ENCODE results near the gene C4B.
"Not testable (repeated sequence)": the region's sequence is repeated elsewhere in the genome, so short reads cannot be mapped to it uniquely, and the experiment has no call there.

Gene C4B

GRCh38 chr6:31977816-31978431 is 36.7 kb upstream of the C4B start:
- H3K27ac ChIP-seq, result no peak overlapping the region
- no peak overlapping the region for H3K4me2 ChIP-seq
- no peaks in the 10 kb centered on the region; the same call in 1 of the 2 replicates for H3K79me2 ChIP-seq (ENCODE audit: insufficient read depth, low read depth)
- no peak for TF ChIP-seq CTCF (conservative IDR thresholded peaks at IDR 0.05; ENCODE audit: low read depth, low read length)
- H3K9ac ChIP-seq, result no peak overlapping the region
- peaks cover 7% of the 10 kb centered on the region for H3K4me1 ChIP-seq (ENCODE audit: low read depth, poor library complexity, severe bottlenecking)
- H3K36me3 ChIP-seq (ENCODE audit: insufficient read depth), result no peaks in the 10 kb centered on the region
- no peak overlapping the region for H3K4me3 ChIP-seq (IDR thresholded peaks at IDR 0.05; ENCODE audit: insufficient read depth, low read depth, low read length)
- H3K27me3 ChIP-seq (ENCODE audit: insufficient read depth, low read depth), result no peaks in the 10 kb centered on the region
- H4K20me1 ChIP-seq (ENCODE audit: insufficient read depth), result no peaks in the 10 kb centered on the region
- no peak overlapping the region for H2AFZ ChIP-seq (ENCODE audit: low read depth)

- H3K36me3 ChIP-seq (ENCODE audit: insufficient read depth), result no peaks in the 10 kb centered on the region
- no peak overlapping the region for H2AFZ ChIP-seq (ENCODE audit: low read depth)
- no peaks in the 10 kb centered on the region for H3K79me2 ChIP-seq (ENCODE audit: insufficient read depth, low read depth)
- H3K4me2 ChIP-seq, result no peak overlapping the region
- no peak overlapping the region for H3K4me3 ChIP-seq (IDR thresholded peaks at IDR 0.05; ENCODE audit: insufficient read depth, low read depth, low read length)
- no peaks in the 10 kb centered on the region for H3K27me3 ChIP-seq (ENCODE audit: insufficient read depth, low read depth)
- no peaks in the 10 kb centered on the region for H3K4me1 ChIP-seq (ENCODE audit: low read depth, poor library complexity, severe bottlenecking)
- no peaks in the 10 kb centered on the region for H4K20me1 ChIP-seq (ENCODE audit: insufficient read depth)
- H3K9ac ChIP-seq, result no peak overlapping the region
- H3K27ac ChIP-seq, result no peak overlapping the region
- TF ChIP-seq CTCF (conservative IDR thresholded peaks at IDR 0.05; ENCODE audit: low read depth, low read length), result no peak
Observed at GRCh38 chr6:31978831-31979230, 35.8 kb upstream of the C4B start.

GRCh38 chr6:31979238-31979898 is 35.2 kb upstream of the C4B start:
- Histone ChIP-seq H3K4me3 (IDR thresholded peaks at IDR 0.05; ENCODE audit: insufficient read depth, low read depth, low read length) (no peak overlapping the region), H3K4me1 (ENCODE audit: low read depth, poor library complexity, severe bottlenecking) (no peaks in the 10 kb centered on the region), H3K4me2 (no peak overlapping the region), H3K36me3 (ENCODE audit: insufficient read depth) (no peaks in the 10 kb centered on the region), H3K27me3 (ENCODE audit: insufficient read depth, low read depth) (no peaks in the 10 kb centered on the region), H3K9ac (no peak overlapping the region), H3K27ac (no peak overlapping the region), H4K20me1 (ENCODE audit: insufficient read depth) (no peaks in the 10 kb centered on the region), H2AFZ (ENCODE audit: low read depth) (no peak overlapping the region), H3K79me2 (ENCODE audit: insufficient read depth, low read depth) (no peaks in the 10 kb centered on the region)
- TF ChIP-seq CTCF (conservative IDR thresholded peaks at IDR 0.05; ENCODE audit: low read depth, low read length), result no peak

- not testable (repeated sequence) for H3K4me3 ChIP-seq (IDR thresholded peaks at IDR 0.05; ENCODE audit: insufficient read depth, low read depth, low read length); H3K79me2 ChIP-seq (ENCODE audit: insufficient read depth, low read depth); H3K9ac ChIP-seq; H3K36me3 ChIP-seq (ENCODE audit: insufficient read depth); H3K4me1 ChIP-seq (ENCODE audit: low read depth, poor library complexity, severe bottlenecking); H3K4me2 ChIP-seq; H3K27ac ChIP-seq; H4K20me1 ChIP-seq (ENCODE audit: insufficient read depth); H2AFZ ChIP-seq (ENCODE audit: low read depth); H3K27me3 ChIP-seq (ENCODE audit: insufficient read depth, low read depth)
Observed at GRCh38 chr6:31980195-31980876, 34.3 kb upstream of the C4B start.

GRCh38 chr6:31980998-31981397 is 33.6 kb upstream of the C4B start:
- H3K4me1 ChIP-seq (ENCODE audit: low read depth, poor library complexity, severe bottlenecking); H3K4me2 ChIP-seq; H3K36me3 ChIP-seq (ENCODE audit: insufficient read depth); H3K9ac ChIP-seq; H4K20me1 ChIP-seq (ENCODE audit: insufficient read depth); H3K4me3 ChIP-seq (IDR thresholded peaks at IDR 0.05; ENCODE audit: insufficient read depth, low read depth, low read length); H3K27ac ChIP-seq; H2AFZ ChIP-seq (ENCODE audit: low read depth); H3K27me3 ChIP-seq (ENCODE audit: insufficient read depth, low read depth); H3K79me2 ChIP-seq (ENCODE audit: insufficient read depth, low read depth): not testable (repeated sequence)

- H4K20me1 ChIP-seq (ENCODE audit: insufficient read depth); H2AFZ ChIP-seq (ENCODE audit: low read depth); H3K27ac ChIP-seq; H3K4me1 ChIP-seq (ENCODE audit: low read depth, poor library complexity, severe bottlenecking); H3K79me2 ChIP-seq (ENCODE audit: insufficient read depth, low read depth); H3K27me3 ChIP-seq (ENCODE audit: insufficient read depth, low read depth); H3K36me3 ChIP-seq (ENCODE audit: insufficient read depth); H3K4me3 ChIP-seq (IDR thresholded peaks at IDR 0.05; ENCODE audit: insufficient read depth, low read depth, low read length); H3K9ac ChIP-seq; H3K4me2 ChIP-seq: not testable (repeated sequence)
Observed at GRCh38 chr6:31981744-31982143, 32.9 kb upstream of the C4B start, which contains the start of gene C4A. Gene C4A (plus strand): TSS chr6:31982057. CDS start chr6:31982108, 51 bp downstream.

GRCh38 chr6:31989363-31989762 is 25.2 kb upstream of the C4B start:
- H3K9ac ChIP-seq; H2AFZ ChIP-seq (ENCODE audit: low read depth); H3K4me1 ChIP-seq (ENCODE audit: low read depth, poor library complexity, severe bottlenecking); H3K4me2 ChIP-seq; H3K36me3 ChIP-seq (ENCODE audit: insufficient read depth); H3K27ac ChIP-seq; H4K20me1 ChIP-seq (ENCODE audit: insufficient read depth); H3K4me3 ChIP-seq (IDR thresholded peaks at IDR 0.05; ENCODE audit: insufficient read depth, low read depth, low read length); H3K79me2 ChIP-seq (ENCODE audit: insufficient read depth, low read depth); H3K27me3 ChIP-seq (ENCODE audit: insufficient read depth, low read depth): not testable (repeated sequence)

All from KMS-11 (cell line).